Measurements from ENCODE around the gene CHRNA9.

Gene CHRNA9

DNA sequence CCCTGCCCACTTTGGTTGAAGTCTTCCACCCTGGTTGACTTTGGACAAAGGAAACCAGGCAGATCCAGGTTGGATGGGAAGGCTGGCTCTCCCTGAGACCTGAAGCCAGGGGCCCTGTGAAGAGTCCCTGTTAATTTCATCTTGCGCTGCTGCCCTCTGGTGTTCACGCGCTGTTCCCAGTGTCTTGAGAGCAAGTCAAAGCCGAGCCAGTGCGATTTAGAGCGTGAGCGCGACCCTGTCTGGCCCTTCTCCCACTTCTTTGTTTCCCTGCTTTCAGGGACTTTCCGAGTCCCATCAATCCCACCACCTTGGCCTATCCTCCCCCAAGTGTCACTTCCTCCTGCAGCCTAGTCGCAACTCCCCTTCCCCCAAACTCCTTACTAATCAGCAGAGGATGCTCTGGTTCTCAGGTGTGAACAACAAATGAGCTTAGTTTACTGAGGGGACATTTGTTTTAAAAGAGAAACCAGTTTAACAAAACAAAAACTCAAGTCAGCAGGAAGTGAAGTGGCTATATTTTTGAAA is 25.8 kb upstream of the CHRNA9 start:
- peak; percentile 70 for DNase-seq (ENCODE audit: low spot score)

DNA sequence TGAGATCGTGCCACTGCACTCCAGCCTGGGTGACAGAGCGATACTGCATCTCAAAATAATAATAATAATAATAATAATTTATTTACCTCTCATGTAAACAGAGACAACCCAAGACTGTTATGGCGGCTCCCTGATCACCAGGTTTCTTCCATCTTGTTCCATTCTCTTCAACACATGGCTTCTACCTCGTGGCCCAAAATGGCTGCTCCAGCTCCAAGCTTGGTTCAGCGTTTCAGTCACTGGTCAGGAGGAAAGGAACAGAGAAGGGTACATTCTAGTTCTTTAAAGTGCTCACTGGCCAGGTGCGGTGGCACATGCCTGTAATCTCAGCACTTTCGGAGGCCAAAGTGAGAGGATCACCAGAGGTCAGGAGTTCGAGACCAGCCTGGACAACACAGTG is 24.9 kb upstream of the CHRNA9 start:
- no peak for DNase-seq (ENCODE audit: low spot score)

DNA sequence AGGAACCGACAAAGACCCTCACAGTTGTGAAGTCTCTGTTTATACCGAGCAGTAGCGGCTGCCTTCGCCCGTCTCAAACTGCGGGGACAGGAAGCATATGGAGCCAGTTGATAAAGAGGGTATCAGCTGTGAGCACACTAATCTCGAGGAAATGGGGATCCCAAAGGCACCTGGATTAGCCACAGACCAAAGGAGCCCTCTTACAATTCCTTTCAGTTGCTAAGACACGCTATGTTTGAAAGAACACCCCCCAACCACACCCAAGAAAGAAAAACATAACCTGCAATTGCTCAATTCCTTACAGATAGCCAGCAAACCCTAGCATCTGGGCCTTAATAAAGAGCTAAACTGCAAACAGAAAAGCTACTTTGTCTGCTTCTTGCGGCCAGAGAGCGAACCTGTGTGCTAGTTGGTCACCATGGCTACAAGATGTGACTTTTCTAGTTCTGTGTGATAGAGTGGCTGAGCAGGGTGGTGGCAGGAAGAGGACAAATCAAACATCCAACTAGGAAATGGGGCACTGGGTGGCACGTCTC is 23.3 kb upstream of the CHRNA9 start:
- no peak for DNase-seq (ENCODE audit: low spot score)

DNA sequence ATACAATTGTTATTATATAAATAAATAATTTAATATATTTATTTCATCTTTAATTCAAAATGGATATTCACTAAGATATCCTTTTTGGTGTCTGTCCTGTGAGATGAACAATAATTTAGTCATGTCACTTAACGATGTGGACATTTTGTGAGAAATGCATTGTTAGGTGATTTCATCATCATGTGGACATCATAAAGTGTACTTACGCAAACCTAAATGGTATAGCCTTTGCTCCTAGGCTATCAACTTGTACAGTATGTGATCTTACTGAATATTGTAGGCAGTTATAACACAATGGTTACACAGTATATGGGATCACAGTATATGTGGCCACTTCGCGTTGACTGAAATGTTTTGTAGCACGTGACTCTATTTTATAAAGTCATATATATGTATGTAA is 20.2 kb upstream of the CHRNA9 start:
- no peak for DNase-seq (ENCODE audit: low spot score)

DNA sequence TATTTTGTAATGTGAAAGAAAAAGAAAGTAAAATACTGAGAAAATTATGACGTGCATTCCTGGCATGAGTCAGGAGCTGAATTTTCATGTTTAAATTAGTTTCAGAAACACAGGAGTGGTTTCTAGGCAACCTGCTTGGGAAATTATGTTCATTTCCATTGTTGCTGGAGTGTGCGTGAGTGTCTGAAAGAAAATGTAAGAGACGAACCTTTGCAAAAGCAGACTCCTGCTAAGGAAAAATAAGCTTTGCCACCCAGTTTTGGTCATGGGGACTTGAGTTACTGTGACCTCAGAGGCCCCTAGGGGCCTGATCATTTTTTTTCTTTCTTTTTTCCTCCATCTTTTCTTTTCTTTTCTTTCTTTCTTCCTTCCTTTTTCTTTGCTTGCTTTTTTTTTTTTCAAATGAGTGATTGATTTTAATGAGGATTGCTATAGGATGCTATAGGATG is 18.8 kb upstream of the CHRNA9 start:
- no peak for DNase-seq (ENCODE audit: low spot score)

DNA sequence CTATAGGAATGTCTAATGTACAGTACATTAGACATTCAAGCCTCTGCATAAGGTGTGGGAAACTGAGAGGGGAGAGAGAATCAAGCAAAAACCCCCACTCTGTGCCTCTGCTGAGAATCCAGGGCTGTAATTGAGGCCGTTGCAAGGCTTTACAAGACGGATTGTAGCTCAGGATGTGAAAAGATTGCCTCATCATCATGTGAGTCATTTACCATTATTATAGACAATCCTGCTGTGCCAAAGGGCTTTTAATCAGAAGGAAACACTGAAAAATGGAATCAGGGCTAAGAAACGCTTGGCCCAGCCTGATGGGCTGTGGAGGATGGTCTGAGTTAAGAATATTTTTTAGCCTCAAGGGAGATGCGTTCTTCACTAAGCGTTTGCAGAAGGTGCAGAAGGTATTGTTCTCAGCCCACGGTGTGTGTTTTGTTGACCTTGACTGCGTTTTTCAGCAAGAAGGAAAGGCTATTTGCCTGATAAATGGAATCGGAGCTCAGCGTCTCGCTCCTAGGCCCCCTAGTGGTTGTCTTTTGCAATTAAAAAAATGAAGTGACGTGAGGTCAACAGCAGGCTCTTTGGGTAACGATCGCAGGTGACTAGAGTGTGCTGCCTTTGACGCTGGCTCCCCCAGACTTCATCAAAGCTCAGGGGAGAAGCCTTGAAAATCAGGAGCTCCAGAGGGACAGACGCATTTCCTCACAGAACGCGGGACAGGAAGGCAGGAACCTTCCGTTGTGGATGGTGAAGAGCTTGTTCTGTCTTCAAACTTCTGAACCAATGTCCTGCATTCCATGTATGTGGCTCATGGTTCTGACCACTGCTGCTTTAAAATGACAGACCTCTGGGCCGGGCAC is 18.1 kb upstream of the CHRNA9 start:
- peak; percentile 54 for DNase-seq (ENCODE audit: low spot score)

DNA sequence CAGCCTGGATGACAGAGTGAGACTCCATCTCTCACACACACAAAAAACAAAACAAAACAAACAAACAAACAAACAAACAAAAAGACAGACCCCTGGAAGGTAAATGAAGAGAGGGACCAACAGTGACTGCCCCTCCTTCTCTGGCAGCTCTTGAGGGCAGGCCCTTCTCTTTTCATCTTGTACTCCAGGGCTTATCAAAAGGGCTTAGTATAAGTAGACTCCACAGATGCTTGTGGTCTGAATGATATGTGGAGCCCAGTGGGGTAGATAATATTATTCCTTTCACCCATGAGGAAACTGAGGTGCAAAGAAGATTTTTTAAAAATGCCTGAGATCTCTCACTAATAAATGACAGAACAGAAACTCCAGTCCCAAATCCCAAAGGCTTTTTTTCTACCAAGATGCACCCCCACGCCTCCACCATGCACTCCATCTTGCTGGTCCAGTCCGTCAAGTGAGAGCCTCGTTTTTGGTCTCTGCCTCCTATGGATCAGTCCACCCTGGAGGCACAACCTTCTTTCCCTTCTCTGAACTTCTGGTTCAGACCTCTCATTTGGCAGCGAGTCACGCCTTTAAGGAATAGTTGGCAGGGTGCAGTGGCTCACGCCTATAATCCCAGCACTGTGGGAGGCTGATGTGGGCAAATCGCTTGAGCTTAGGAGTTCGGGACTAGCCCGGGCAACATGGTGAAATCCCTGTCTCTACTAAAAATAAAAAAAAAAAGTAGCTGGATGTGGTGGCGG is 17.0 kb upstream of the CHRNA9 start:
- DNase-seq (ENCODE audit: low spot score): no peak

DNA sequence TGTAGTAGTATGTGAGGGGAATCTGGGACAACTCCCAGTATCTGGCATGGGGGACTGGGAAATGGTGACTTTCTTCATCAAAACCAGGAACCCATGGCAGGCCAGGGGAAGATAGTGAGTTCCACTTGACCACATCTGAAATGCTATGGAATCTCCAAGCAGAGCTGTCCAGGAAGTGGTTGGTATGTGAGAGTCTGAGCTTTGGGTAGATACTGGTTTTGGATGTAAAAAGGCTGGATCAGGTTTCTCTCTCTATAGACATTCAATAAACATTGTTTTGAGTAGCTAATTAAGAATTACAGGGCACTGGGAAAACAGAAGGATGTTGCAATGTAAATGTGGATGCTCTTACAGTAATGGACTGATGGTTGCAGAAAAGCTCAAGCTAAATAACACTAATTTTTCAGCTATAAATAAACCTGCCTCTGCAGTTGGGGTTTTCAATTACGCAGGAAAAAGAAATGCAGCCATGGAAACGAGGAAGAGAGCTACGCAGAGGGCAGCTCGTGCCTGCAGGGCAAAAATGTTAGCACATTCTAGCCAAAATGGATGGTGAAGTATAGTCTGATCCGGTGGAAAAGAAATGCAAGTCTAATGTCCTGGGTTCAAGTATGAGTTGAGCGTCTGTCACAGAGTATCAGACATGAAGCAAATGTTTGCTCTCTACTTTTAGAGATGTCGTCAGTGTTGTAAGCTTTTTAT is 13.4 kb upstream of the CHRNA9 start:
- DNase-seq (ENCODE audit: low spot score): no peak

DNA sequence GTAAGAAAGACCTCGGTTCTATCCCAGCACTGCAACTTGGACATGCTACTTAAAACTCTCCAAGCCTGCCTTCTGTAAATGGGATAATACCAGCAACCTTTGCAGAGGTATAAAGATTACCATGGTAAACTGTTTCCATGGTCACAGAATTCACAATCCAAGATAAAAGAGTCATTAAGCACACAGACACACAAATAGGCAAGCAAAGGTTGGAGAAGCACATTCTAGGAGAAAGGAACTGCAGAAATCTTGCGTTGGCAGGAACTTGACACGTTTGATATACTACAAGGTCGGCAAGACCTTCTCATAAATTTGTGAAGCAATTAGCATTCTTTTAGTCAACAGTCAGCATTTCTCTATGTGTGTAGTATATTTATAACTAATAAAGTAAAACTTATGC is 12.3 kb upstream of the CHRNA9 start:
- no peak for DNase-seq (ENCODE audit: low spot score)

DNA sequence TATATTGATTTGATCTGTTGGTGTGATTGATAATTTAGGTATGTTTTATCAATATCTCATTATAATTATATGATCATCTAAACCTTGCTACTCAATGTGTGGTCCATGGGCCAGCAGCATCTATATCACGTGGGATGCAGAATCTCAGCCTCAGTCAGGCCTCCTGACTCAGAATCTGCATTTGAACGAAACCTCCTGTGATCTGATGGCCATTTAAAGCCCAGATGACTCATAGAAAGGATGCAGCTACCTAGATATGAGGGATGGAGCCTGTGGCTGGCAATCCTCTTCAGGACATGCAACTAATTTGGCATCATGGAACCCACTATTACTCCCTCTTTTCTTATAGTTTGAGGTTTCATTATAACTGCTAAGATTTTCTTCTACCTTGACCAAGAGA is 11.3 kb upstream of the CHRNA9 start:
- no peak for DNase-seq (ENCODE audit: low spot score)

DNA sequence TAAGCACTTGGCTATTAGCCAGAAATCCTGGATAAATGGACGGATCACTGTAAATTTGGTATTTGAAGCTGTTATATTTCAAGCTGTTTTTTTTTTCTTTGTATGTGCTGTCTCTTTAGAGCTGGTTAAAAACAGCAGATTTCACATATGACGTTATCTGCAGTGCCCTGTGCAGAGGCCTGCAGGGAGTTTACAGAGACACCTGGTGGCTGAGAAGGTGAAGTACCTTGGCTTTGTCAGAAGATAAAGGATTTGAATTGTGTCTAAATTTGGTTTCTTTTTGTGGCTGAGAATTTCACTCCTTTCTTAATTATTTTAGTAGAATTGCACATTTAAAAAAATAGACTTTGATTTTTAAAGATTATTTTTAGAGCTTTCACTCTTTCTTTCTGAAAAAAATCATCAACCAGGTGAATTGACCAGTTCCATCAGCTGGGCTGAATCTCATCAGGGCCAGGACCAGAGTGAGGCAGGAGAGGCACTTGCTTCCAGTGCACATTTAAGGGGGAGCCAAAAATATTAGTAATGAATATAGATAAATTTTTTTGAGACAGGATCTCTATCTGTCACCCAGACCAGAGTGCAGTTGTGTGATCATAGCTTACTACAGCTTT is 9.6 kb upstream of the CHRNA9 start:
- DNase-seq (ENCODE audit: low spot score): peak; percentile 55

DNA sequence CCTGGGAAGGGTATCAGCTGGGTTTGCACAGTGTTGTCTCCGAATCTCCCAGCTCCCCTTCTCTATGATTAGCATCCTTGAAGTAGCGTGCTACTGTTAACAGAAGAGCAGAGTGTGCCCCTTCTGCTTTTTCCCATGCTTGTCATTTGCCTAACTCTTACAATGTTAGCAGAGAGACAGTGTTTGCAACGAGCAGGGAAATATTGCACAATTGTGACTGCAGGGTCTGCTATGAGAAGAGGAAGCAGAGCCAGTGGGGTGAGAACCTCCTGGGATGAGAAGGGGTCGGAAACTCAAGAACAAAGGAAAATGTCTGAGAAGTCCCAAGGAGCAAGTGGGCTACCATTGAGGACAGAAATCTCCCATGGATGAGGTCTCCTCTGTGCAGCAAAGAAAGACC is 7.8 kb upstream of the CHRNA9 start:
- DNase-seq (ENCODE audit: low spot score): no peak

DNA sequence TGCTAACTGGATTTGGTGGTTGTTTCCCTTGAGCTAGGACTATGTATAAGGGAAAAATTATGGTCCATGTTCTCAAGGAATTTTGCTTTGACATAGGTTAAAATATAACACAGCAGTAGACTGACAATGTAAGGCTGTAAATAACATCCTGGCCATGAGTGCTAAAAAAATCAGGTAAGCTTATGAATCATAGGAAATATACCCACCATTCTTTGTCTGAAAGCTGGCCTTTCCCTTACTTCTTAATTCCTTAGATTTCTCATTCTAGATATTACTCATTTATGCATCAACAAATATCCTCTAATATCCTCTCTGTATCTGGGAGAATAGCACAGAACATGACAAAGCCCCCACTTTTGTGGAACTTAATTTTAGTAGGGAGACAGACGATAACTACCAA is 6.8 kb upstream of the CHRNA9 start:
- DNase-seq (ENCODE audit: low spot score): no peak

DNA sequence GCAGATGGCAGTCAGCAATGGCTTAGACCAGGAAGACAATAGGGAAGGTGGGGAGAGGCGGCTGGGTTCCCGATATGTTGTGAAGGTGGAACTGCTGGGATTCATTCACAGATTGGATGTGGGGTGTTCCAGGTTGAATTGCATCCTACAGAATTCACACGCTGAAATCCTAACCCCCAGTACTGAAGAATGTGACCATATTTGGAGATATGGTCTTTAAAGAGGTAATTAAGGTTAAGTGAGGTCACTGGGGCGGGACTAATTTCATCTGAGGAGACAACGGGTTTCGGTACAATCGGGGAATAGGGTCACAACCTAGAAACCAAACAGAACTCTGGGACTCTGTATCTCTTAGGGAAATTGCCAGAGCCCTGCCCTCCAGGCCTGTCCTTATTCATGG is 5.3 kb upstream of the CHRNA9 start:
- DNase-seq (ENCODE audit: low spot score): no peak

DNA sequence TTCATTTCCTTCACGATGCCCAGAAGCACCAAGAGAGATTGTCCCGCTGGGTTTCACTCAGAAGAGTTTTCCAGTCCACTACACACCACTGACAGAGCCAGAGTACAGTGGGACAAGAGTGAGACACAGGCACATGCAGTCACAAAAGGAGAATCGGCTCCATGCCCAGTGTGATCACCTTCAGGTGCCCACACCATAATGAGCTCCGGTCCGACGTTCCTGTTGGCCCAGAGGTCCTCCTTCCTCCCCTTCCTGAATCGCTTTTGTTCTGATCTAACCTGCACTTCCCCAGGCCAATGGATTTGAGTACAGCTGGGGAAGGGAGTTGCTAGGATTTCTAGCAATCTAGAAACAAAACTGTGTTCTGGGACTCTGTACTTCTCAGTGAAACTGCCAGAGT is 4.6 kb upstream of the CHRNA9 start:
- no peak for DNase-seq (ENCODE audit: low spot score)

DNA sequence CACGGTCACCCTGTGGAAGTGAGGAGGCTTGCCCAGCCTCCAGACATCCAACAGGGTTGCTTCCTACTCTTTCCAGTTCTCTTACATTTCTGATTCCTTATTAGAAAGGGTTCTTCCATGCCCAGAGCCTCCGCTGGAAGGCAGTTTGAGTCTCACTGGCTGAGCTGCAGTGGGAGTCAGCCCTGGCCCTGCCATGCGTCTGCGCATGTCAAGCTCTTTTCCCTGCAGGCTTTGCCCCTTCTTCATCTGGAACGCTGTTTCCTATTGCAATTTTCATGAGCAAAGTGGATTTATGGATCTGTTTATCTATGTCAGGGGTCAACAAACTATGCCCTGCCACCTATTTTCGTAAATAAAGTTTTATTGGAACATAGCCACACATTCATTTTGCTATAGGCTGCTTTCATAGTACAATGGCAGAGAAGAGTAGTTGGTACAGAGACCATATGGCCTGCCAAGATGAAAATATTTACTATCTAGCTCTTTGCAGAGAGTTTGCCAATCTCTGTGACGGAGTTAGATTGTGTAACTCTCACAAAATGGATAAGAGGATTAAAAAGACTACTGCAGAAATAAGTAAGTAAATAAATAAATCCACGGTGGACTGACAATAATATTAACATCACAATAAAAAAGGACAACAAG is 3.9 kb upstream of the CHRNA9 start:
- no peak for DNase-seq (ENCODE audit: low spot score)

DNA sequence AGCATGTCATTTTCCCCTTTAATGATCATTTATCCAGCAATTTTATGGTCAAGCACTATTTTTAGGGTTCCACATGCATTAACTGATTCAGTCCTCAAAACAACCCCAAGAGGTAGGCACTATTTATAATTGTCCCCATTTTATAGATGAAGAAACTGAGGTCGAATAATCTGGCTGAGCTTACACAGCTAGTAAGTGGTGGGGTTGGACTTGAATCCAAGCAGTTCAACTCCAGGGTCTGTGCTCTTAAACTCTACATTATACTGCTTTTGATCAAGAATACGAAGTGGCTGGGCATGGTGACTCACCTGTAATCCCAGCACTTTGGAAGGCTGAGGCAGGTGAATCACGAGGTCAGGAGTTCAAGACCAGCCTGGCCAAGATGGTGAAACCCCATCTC is 3.2 kb upstream of the CHRNA9 start:
- DNase-seq (ENCODE audit: low spot score): no peak

DNA sequence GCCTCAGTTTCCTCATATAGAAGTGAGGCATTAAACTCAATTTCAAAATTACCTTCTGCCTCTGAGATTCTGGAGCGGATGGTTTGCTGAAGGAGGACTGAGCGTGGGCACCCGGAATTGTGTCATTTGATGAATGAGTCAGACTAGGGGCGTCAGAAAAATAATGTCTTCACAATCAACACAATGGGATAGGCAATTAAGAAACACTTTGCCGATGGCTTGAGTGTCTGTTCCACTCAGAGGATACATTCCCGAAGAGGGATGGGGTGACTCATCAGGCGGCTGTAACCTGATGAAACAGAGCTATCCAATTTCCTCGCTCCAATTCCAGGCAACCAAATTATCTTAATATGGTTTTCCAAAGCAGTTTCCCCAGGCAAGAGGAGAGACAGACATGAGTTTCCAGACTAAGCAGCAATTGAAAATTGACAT is 1.2 kb upstream of the CHRNA9 start:
- no peak for DNase-seq (ENCODE audit: low spot score)

DNA sequence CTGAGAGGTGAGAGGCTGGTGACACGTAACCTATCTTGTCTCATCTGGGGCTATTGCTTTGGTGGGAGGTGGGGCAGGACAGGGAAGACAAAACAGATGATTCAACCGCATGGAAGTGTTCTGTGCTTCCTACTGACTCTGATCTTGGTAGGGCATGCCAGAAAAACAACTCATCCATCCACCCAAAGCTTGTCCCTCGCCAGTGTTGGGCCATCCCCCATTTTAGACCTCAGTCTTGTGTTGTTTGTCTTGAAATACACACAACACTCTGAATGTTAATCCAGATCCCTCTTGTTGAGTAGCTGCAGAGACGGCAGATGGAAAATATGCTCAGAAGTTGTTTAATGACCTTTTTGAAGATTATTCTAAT is 377 bp downstream of the CHRNA9 start:
- DNase-seq (ENCODE audit: low spot score): no peak

DNA sequence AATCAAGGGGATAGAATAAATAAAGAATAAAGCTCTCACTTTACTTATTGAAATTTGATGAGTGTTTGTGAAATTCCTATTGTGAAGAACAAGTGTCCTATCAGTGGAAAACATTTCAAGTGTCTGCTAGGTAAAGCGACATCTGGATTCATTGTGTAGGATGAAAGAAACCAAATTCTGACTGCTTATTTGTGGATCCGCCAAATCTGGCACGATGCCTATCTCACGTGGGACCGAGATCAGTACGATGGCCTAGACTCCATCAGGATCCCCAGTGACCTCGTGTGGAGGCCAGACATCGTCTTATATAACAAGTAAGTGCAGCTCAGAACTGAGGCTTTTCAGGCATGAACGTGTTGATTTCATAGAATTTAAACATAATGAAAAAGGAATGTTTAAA is 1.9 kb downstream of the CHRNA9 start:
- no peak for DNase-seq (ENCODE audit: low spot score)

DNA sequence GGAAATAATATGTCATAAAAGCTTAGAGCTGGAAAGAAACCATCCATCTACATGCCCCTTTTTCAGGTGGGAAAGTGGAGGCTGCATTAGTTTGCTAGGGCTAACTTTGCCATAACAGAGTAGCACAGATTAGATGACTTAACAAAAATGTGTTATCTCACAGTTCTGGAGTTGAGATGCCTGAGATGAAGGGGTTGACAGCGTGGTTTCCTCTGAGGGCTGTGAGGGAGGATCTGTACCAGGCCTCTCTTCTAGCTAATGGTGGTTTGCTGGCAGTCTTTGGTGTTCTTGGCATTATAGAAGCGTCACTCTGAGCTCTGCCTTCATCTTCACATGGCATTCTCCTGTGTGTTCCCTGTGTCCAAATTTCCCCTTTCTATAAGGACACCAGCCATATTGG is 2.4 kb downstream of the CHRNA9 start:
- no peak for DNase-seq (ENCODE audit: low spot score)

DNA sequence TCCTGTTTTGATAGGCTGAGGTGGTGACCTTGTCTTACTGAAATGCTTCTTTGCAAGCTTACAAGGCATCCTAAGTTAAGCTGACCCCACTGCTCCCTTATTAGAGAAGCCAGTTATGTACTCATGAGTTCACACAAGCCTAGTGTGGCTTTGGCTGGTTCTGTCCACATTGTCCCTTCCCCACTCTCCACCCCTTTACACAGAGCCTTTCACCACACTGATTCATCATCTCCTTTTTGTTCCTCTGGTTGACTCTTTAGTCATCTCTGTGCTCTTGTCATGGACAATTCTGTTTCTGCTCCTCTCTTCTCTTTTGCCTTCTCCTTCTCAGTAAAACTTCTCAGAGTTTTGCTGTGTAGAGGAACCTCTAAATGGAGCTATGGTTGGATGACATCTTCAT is 4.9 kb downstream of the CHRNA9 start:
- no peak for DNase-seq (ENCODE audit: low spot score)
